ENCODE data around the gene TROAP. TPM values are rescaled to one million over a fixed set of nuclear protein-coding genes. Genes with fewer than 3 reads are reported as not detected.

Gene TROAP
- total RNA-seq, 2 donors from 2014 or later: 60.5 to 87.4 TPM

- H3K27me3 Mint-ChIP-seq (ENCODE audit: insufficient read depth): peaks cover 14% of the 10 kb centered on the region
- no peaks in the 10 kb centered on the region for H3K36me3 Mint-ChIP-seq (ENCODE audit: low read depth)
- peaks cover 24% of the 10 kb centered on the region for H3K4me1 Mint-ChIP-seq
- WGBS, 2 experiments (ENCODE audit: insufficient coverage in 1 of 2, insufficient read length in 1 of 2): 87 to 92% methylated on average over 5 to 21 of the region's 25 CpGs
- TF ChIP-seq, protein P1, sequence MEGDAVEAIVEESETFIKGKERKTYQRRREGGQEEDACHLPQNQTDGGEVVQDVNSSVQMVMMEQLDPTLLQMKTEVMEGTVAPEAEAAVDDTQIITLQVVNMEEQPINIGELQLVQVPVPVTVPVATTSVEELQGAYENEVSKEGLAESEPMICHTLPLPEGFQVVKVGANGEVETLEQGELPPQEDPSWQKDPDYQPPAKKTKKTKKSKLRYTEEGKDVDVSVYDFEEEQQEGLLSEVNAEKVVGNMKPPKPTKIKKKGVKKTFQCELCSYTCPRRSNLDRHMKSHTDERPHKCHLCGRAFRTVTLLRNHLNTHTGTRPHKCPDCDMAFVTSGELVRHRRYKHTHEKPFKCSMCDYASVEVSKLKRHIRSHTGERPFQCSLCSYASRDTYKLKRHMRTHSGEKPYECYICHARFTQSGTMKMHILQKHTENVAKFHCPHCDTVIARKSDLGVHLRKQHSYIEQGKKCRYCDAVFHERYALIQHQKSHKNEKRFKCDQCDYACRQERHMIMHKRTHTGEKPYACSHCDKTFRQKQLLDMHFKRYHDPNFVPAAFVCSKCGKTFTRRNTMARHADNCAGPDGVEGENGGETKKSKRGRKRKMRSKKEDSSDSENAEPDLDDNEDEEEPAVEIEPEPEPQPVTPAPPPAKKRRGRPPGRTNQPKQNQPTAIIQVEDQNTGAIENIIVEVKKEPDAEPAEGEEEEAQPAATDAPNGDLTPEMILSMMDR (conservative IDR thresholded peaks at IDR 0.05): peak; percentile 59
- Histone ChIP-seq H3K9me3 (ENCODE audit: control insufficient read depth, low read length) (no peaks in the 10 kb centered on the region), H3K36me3 (ENCODE audit: control insufficient read depth, insufficient read depth, low read length) (no peaks in the 10 kb centered on the region), H3K27me3 (ENCODE audit: control insufficient read depth, insufficient read depth, low read length, poor library complexity, severe bottlenecking) (peaks cover 8% of the 10 kb centered on the region), H3K9ac (ENCODE audit: extremely low read depth, low read length, poor library complexity, severe bottlenecking) (no peak overlapping the region), H3K4me1 (ENCODE audit: control insufficient read depth, insufficient read depth, low read length) (peaks cover 5% of the 10 kb centered on the region), H3K27ac (ENCODE audit: low read depth, low read length) (no peak overlapping the region), H3K4me3 (ENCODE audit: low read length) (no peak overlapping the region)
- peak; percentile 73 for DNase-seq
- H3K27ac Mint-ChIP-seq: no peak overlapping the region
- H3K9me3 Mint-ChIP-seq: peaks cover 7% of the 10 kb centered on the region
- no peak overlapping the region for H3K4me3 Mint-ChIP-seq
Observed at GRCh38 chr12:49283541-49284429, 39.3 kb upstream of the TROAP start.

DNA sequence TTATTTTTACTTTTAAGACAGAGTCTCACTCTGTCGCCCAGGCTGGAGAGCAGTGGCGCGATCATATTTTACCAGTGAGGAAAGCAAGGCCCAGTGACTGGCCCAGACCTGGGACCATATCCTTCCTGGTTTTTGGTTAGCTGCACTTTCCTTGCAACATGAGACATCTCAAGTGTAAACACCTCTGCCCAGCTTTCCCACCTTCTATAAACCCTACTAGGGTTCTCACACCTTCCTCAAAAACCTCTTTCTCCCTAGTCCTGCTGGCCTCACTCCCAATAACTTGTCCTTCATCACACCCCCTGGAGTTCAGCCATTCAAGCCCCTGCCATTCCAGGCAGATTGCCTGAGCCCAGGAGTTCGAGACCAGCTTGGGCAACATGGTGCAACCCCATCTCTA, 38.4 kb upstream of the TROAP start:
- Histone ChIP-seq H3K9me3 (ENCODE audit: control insufficient read depth, low read length) (no peaks in the 10 kb centered on the region), H3K4me3 (ENCODE audit: low read length) (no peak overlapping the region), H3K27ac (ENCODE audit: low read depth, low read length) (no peak overlapping the region), H3K27me3 (ENCODE audit: control insufficient read depth, insufficient read depth, low read length, poor library complexity, severe bottlenecking) (peaks cover 8% of the 10 kb centered on the region), H3K36me3 (ENCODE audit: control insufficient read depth, insufficient read depth, low read length) (no peaks in the 10 kb centered on the region), H3K9ac (ENCODE audit: extremely low read depth, low read length, poor library complexity, severe bottlenecking) (no peak overlapping the region), H3K4me1 (ENCODE audit: control insufficient read depth, insufficient read depth, low read length) (peaks cover 5% of the 10 kb centered on the region)
- Mint-ChIP-seq H3K4me1 (peaks cover 19% of the 10 kb centered on the region), H3K27ac (no peak overlapping the region), H3K4me3 (no peak overlapping the region), H3K9me3 (peaks cover 5% of the 10 kb centered on the region), H3K27me3 (ENCODE audit: insufficient read depth) (peaks cover 19% of the 10 kb centered on the region), H3K36me3 (ENCODE audit: low read depth) (no peaks in the 10 kb centered on the region)
- DNase-seq: peak; percentile 48
- TF ChIP-seq, protein P1 (conservative IDR thresholded peaks at IDR 0.05): no peak
- 92 to 93% methylated on average over 4 of the region's 4 CpGs for WGBS, 2 experiments (ENCODE audit: insufficient coverage in 1 of 2, insufficient read length in 1 of 2)

DNA sequence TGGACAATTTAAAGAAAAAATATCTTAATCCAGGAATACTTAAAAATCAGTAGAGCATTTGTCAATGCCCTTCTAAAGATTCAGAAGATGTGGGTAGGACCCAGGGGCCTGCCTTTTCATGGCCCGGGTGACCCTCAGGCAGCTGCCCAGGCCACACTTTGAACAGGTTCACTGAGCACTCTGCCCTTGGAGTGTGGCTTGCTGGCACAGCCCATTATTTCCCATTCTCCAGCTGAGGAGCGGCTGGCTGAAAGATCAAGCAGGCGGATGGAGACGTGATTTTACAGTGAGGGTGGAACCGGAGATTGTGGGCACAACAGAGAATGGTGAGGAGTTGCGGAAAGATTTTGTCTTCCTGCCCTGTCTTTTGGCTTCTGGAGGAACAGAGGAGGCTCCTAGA, 35.2 kb upstream of the TROAP start:
- H3K4me1 ChIP-seq (ENCODE audit: control insufficient read depth, insufficient read depth, low read length): peaks cover 5% of the 10 kb centered on the region
- H3K4me3 ChIP-seq (ENCODE audit: low read length): no peak overlapping the region
- H3K27ac ChIP-seq (ENCODE audit: low read depth, low read length): no peak overlapping the region
- 62 to 66% methylated on average over 5 to 6 of the region's 6 CpGs for WGBS, 2 experiments (ENCODE audit: insufficient coverage in 1 of 2, insufficient read length in 1 of 2)
- H3K9me3 ChIP-seq (ENCODE audit: control insufficient read depth, low read length): no peaks in the 10 kb centered on the region
- H3K36me3 ChIP-seq (ENCODE audit: control insufficient read depth, insufficient read depth, low read length): no peaks in the 10 kb centered on the region
- Mint-ChIP-seq H3K27me3 (ENCODE audit: insufficient read depth) (peaks cover 41% of the 10 kb centered on the region), H3K4me1 (peaks cover 3% of the 10 kb centered on the region), H3K36me3 (ENCODE audit: low read depth) (no peaks in the 10 kb centered on the region), H3K9me3 (peaks cover 5% of the 10 kb centered on the region), H3K27ac (no peak overlapping the region), H3K4me3 (no peak overlapping the region)
- peak; percentile 45 for DNase-seq
- H3K9ac ChIP-seq (ENCODE audit: extremely low read depth, low read length, poor library complexity, severe bottlenecking): no peak overlapping the region
- TF ChIP-seq, protein P1 (conservative IDR thresholded peaks at IDR 0.05): no peak
- H3K27me3 ChIP-seq (ENCODE audit: control insufficient read depth, insufficient read depth, low read length, poor library complexity, severe bottlenecking): peaks cover 16% of the 10 kb centered on the region

Measured in endodermal cell (in vitro differentiated cells).